ENCODE results near the gene CPN2.

CPN2 gene

GRCh38 chr3:194387276-194387675 lies 36.1 kb upstream of the CPN2 start:
- Histone ChIP-seq H3K9ac (no peak overlapping the region), H3K27me3 (ENCODE audit: insufficient read depth, low read depth) (no peaks in the 10 kb centered on the region), H3K79me2 (ENCODE audit: insufficient read depth, low read depth) (no peaks in the 10 kb centered on the region), H4K20me1 (ENCODE audit: insufficient read depth) (no peaks in the 10 kb centered on the region), H3K4me2 (no peak overlapping the region), H3K4me3 (IDR thresholded peaks at IDR 0.05; ENCODE audit: insufficient read depth, low read depth, low read length) (no peak overlapping the region), H2AFZ (ENCODE audit: low read depth) (no peak overlapping the region), H3K4me1 (ENCODE audit: low read depth, poor library complexity, severe bottlenecking) (no peaks in the 10 kb centered on the region), H3K36me3 (ENCODE audit: insufficient read depth) (no peaks in the 10 kb centered on the region), H3K27ac (no peak overlapping the region)
- no peak for TF ChIP-seq CTCF (conservative IDR thresholded peaks at IDR 0.05; ENCODE audit: low read depth, low read length)

- Histone ChIP-seq H3K36me3 (ENCODE audit: insufficient read depth) (no peaks in the 10 kb centered on the region), H3K4me1 (ENCODE audit: low read depth, poor library complexity, severe bottlenecking) (no peaks in the 10 kb centered on the region), H3K27ac (no peak overlapping the region), H4K20me1 (ENCODE audit: insufficient read depth) (no peaks in the 10 kb centered on the region), H3K9ac (no peak overlapping the region), H2AFZ (ENCODE audit: low read depth) (no peak overlapping the region), H3K27me3 (ENCODE audit: insufficient read depth, low read depth) (no peaks in the 10 kb centered on the region), H3K79me2 (ENCODE audit: insufficient read depth, low read depth) (no peaks in the 10 kb centered on the region), H3K4me3 (IDR thresholded peaks at IDR 0.05; ENCODE audit: insufficient read depth, low read depth, low read length) (no peak overlapping the region), H3K4me2 (no peak overlapping the region)
- no peak for TF ChIP-seq CTCF (conservative IDR thresholded peaks at IDR 0.05; ENCODE audit: low read depth, low read length)
These were observed 35.5 kb upstream of the CPN2 start for GRCh38 chr3:194386648-194387047.

GRCh38 chr3:194386066-194386465 lies 34.9 kb upstream of the CPN2 start:
- no peaks in the 10 kb centered on the region for H3K27me3 ChIP-seq (ENCODE audit: insufficient read depth, low read depth)
- H4K20me1 ChIP-seq (ENCODE audit: insufficient read depth): no peaks in the 10 kb centered on the region
- no peak overlapping the region for H3K27ac ChIP-seq
- H3K36me3 ChIP-seq (ENCODE audit: insufficient read depth): no peaks in the 10 kb centered on the region
- no peaks in the 10 kb centered on the region for H3K4me1 ChIP-seq (ENCODE audit: low read depth, poor library complexity, severe bottlenecking)
- no peak overlapping the region for H3K4me3 ChIP-seq (IDR thresholded peaks at IDR 0.05; ENCODE audit: insufficient read depth, low read depth, low read length)
- no peak overlapping the region for H3K9ac ChIP-seq
- H3K4me2 ChIP-seq: no peak overlapping the region
- no peaks in the 10 kb centered on the region for H3K79me2 ChIP-seq (ENCODE audit: insufficient read depth, low read depth)
- no peak overlapping the region for H2AFZ ChIP-seq (ENCODE audit: low read depth)
- TF ChIP-seq CTCF (conservative IDR thresholded peaks at IDR 0.05; ENCODE audit: low read depth, low read length): no peak

- H3K79me2 ChIP-seq (ENCODE audit: insufficient read depth, low read depth): no peaks in the 10 kb centered on the region
- no peaks in the 10 kb centered on the region for H3K36me3 ChIP-seq (ENCODE audit: insufficient read depth)
- H3K9ac ChIP-seq: no peak overlapping the region
- no peaks in the 10 kb centered on the region for H3K27me3 ChIP-seq (ENCODE audit: insufficient read depth, low read depth)
- no peak for TF ChIP-seq CTCF (conservative IDR thresholded peaks at IDR 0.05; ENCODE audit: low read depth, low read length)
- H3K4me3 ChIP-seq (IDR thresholded peaks at IDR 0.05; ENCODE audit: insufficient read depth, low read depth, low read length): no peak overlapping the region
- no peak overlapping the region for H3K4me2 ChIP-seq
- no peak overlapping the region for H3K27ac ChIP-seq
- H2AFZ ChIP-seq (ENCODE audit: low read depth): no peak overlapping the region
- no peaks in the 10 kb centered on the region for H4K20me1 ChIP-seq (ENCODE audit: insufficient read depth)
- H3K4me1 ChIP-seq (ENCODE audit: low read depth, poor library complexity, severe bottlenecking): no peaks in the 10 kb centered on the region
These were observed 33.5 kb upstream of the CPN2 start for GRCh38 chr3:194384569-194385001.
